ENCODE results near the gene CCND2.

The CCND2 gene

GRCh38 chr12:4320853-4321701 is 47.5 kb downstream of the CCND2 start, which contains the start of gene TIGAR:
TSS of gene TIGAR (plus strand) at chr12:4321213. CDS start at chr12:4321272, 59 bp downstream.
- FAIRE-seq, result no peak

GRCh38 chr12:4322726-4323125 is 49.2 kb downstream of the CCND2 start:
- TF ChIP-seq CTCF (IDR thresholded peaks at IDR 0.05; ENCODE audit: insufficient read depth, missing control alignments), result no peak
- FAIRE-seq (no peak), DNase-seq (ENCODE audit: insufficient read length, low spot score) (no peak)

More at GRCh38 chr12:4320853-4321701, 47.5 kb downstream of the CCND2 start, which contains the start of gene TIGAR:
- DNase-seq (ENCODE audit: insufficient read length, low spot score), result peak; percentile 87
- TF ChIP-seq CTCF (IDR thresholded peaks at IDR 0.05; ENCODE audit: insufficient read depth, missing control alignments), result no peak
